IMR-90 (cell line): ENCODE data around the gene ZNF644. TPM values are rescaled to one million over a fixed set of nuclear protein-coding genes. Genes with fewer than 3 reads are reported as not detected.
"Not testable (repeated sequence)": the region's sequence is repeated elsewhere in the genome, so short reads cannot be mapped to it uniquely, and the experiment has no call there.

ENCODE experiments used
- ATAC-seq: fragments of 200-7000 bp; cut with Tn5 transposase; 2 replicates; pipeline ENCODE4 v1.9.1; 2020; ENCODE audit warnings: low read depth, mild to moderate bottlenecking, moderate library complexity
- BruUV-seq: library from RNA; stranded (reverse); fragments of 400-500 nt; replicated peaks from 2 replicates; lab custom pipeline; 2021; lab: Mats Ljungman, UMichigan
- CTCF ChIA-PET: fragments of 300-600 bp; formaldehyde crosslinking; extraction: SDS; loops from one replicate; lab custom pipeline; 2021; ENCODE audit warnings: antibody characterized with exemption; lab: Yijun Ruan, JAX
- POLR2A ChIA-PET: fragments of 300-600 bp; sonication (Branson Sonifier 250); formaldehyde crosslinking; loops from one replicate; lab custom pipeline; 2022; ENCODE audit warnings: antibody characterized with exemption; ENCODE audit not compliant: unreplicated experiment; lab: Charles Lee
- DNase-seq: peaks from one replicate; pipeline ENCODE4 v3.0.0; 2013
- H2AFZ ChIP-seq: replicated peaks from 2 replicates; pipeline ENCODE3; 2013; ENCODE audit warnings: low read length, mild to moderate bottlenecking; ENCODE audit not compliant: poor library complexity
- H2AK5ac ChIP-seq: 2 replicates; pipeline ENCODE4 v1.6.1; 2013; ENCODE audit warnings: low read depth, low read length, inconsistent platforms
- H2AK9ac ChIP-seq: replicated peaks from 2 replicates; pipeline ENCODE3; 2013; ENCODE audit warnings: mild to moderate bottlenecking, low read depth, low read length, moderate library complexity; ENCODE audit not compliant: poor library complexity
- H2BK120ac ChIP-seq: 2 replicates; pipeline ENCODE4 v1.6.1; 2013; ENCODE audit warnings: low read depth, low read length, inconsistent platforms
- H2BK15ac ChIP-seq: 3 replicates; pipeline ENCODE4 v1.6.1; 2013; ENCODE audit warnings: low read depth, low read length, inconsistent platforms
- H2BK20ac ChIP-seq: 2 replicates; pipeline ENCODE4 v1.6.1; 2013; ENCODE audit warnings: low read depth, mild to moderate bottlenecking, inconsistent platforms, low read length, moderate library complexity
- H2BK5ac ChIP-seq: 2 replicates; pipeline ENCODE4 v1.6.1; 2013; ENCODE audit warnings: mild to moderate bottlenecking, low read depth, low read length, inconsistent platforms; ENCODE audit not compliant: poor library complexity, severe bottlenecking
- H3K14ac ChIP-seq: replicated peaks from 2 replicates; pipeline ENCODE4 v1.6.1; 2013; ENCODE audit warnings: low read depth, low read length, inconsistent platforms
- H3K18ac ChIP-seq: 2 replicates; pipeline ENCODE4 v1.6.1; 2013; ENCODE audit warnings: low read depth, low read length, control low read depth
- H3K23ac ChIP-seq: 2 replicates; pipeline ENCODE4 v1.6.1; 2013; ENCODE audit warnings: low read depth, low read length, inconsistent platforms
- H3K27ac ChIP-seq: 2 replicates; pipeline ENCODE4 v1.5.1; 2013; ENCODE audit warnings: mild to moderate bottlenecking, control low read depth, low read length; ENCODE audit not compliant: insufficient read depth
- H3K27me3 ChIP-seq: 2 replicates; pipeline ENCODE4 v1.6.1; 2013; ENCODE audit warnings: low read length; ENCODE audit not compliant: control insufficient read depth, insufficient read depth
- H3K36me3 ChIP-seq: 2 replicates; pipeline ENCODE4 v1.6.1; 2013; ENCODE audit warnings: low read length, mixed read lengths; ENCODE audit not compliant: control insufficient read depth, insufficient read depth
- H3K4ac ChIP-seq: 2 replicates; pipeline ENCODE4 v1.6.1; 2013; ENCODE audit warnings: low read depth, low read length, inconsistent platforms
- H3K4me1 ChIP-seq: 2 replicates; pipeline ENCODE4 v1.6.1; 2013; ENCODE audit warnings: low read length, mixed read lengths; ENCODE audit not compliant: control insufficient read depth, insufficient read depth
- H3K4me2 ChIP-seq: 2 replicates; pipeline ENCODE4 v1.6.1; 2013; ENCODE audit warnings: low read depth, mild to moderate bottlenecking, control low read depth, low read length, moderate library complexity
- H3K4me3 ChIP-seq: 2 replicates; pipeline ENCODE4 v1.5.1; 2013; ENCODE audit warnings: low read depth, mild to moderate bottlenecking, control low read depth, low read length, moderate library complexity; ENCODE audit not compliant: insufficient read depth
- H3K56ac ChIP-seq: 2 replicates; pipeline ENCODE4 v1.6.1; 2013; ENCODE audit warnings: low read length, inconsistent platforms; ENCODE audit not compliant: insufficient read depth; ENCODE audit errors: extremely low read depth
- H3K79me1 ChIP-seq, 2 experiments: 2 replicates each; pipeline ENCODE4 v1.6.1; 2013; ENCODE audit warnings: low read length in 2 of 2, inconsistent platforms in 1 of 2, low read depth in 1 of 2
- H3K9ac ChIP-seq: 2 replicates; pipeline ENCODE4 v1.6.1; 2013; ENCODE audit warnings: low read depth, low read length, control low read depth
- H3K9me1 ChIP-seq: 2 replicates; pipeline ENCODE4 v1.6.1; 2013; ENCODE audit warnings: low read length, inconsistent platforms; ENCODE audit not compliant: insufficient read depth
- H3K9me3 ChIP-seq: 2 replicates; pipeline ENCODE4 v1.6.1; 2013; ENCODE audit warnings: low read length; ENCODE audit not compliant: control insufficient read depth, insufficient read depth
- H4K20me1 ChIP-seq: 2 replicates; pipeline ENCODE4 v1.6.1; 2013; ENCODE audit warnings: low read length, inconsistent platforms; ENCODE audit not compliant: insufficient read depth
- H4K5ac ChIP-seq: 2 replicates; pipeline ENCODE4 v1.6.1; 2013; ENCODE audit warnings: mild to moderate bottlenecking, low read depth, low read length, control low read depth
- H4K8ac ChIP-seq, 2 experiments: 2 replicates each; pipeline ENCODE4 v1.6.1; 2013; ENCODE audit warnings: low read depth in 2 of 2, low read length in 2 of 2, control low read depth in 1 of 2, inconsistent platforms in 1 of 2
- H4K91ac ChIP-seq: 2 replicates; pipeline ENCODE4 v1.6.1; 2013; ENCODE audit warnings: low read depth, low read length, inconsistent platforms; ENCODE audit not compliant: insufficient read depth
- WGBS, 2 experiments: methylation state at CpG; one replicate each; pipeline versions ENCODE4 v1.1.5 to v1.1.7; 2013; ENCODE audit warnings: missing lambda C conversion rate in 2 of 2; ENCODE audit not compliant: insufficient read length in 1 of 2; ENCODE audit errors: extremely low coverage in 2 of 2; 5-methylcytosine and 5-hydroxymethylcytosine counted together
- dilution Hi-C: fragments of 300-500 bp; cut with HindIII; formaldehyde crosslinking; loops from one replicate; pipeline ENCODE4 v1.14.3; 2018; ENCODE audit warnings: low sequenced_read_pairs; ENCODE audit not compliant: unreplicated experiment
- in situ Hi-C: fragments of 300-500 bp; cut with MboI; formaldehyde crosslinking; loops from 3 replicates; pipeline ENCODE4 v1.14.3; 2019; ENCODE audit warnings: low sequenced_read_pairs, inconsistent platforms, mixed read lengths
- intact Hi-C: fragments of 100-400 bp; cut with micrococcal nuclease; formaldehyde crosslinking; loops from 2 replicates; pipeline ENCODE4 v1.10.0; 2022
- polyA plus RNA-seq, 3 experiments: library from polyadenylated mRNA; depleted of rRNA; stranded (reverse); fragments of >200 nt; gene quantifications; 2 replicates each; pipeline ENCODE4 v1.2.3, GENCODE V29; 2012; ENCODE audit warnings: low replicate concordance in 1 of 3
- total RNA-seq: library from RNA; depleted of rRNA; stranded (reverse); fragments of >200 nt; gene quantifications from 2 replicates; pipeline ENCODE4 v1.2.3, GENCODE V29; 2012

Gene ZNF644
- total and polyA plus RNA-seq, 2 of the 4 experiments (the other 2 are of a cell fraction), result 9.0 to 45.3 TPM

- peaks cover 14% of the 10 kb centered on the region; the same call in 1 of the 2 replicates for H4K20me1 ChIP-seq
- H3K4me2 ChIP-seq, H3K9ac ChIP-seq, H2AK9ac ChIP-seq, H4K5ac ChIP-seq, H3K27me3 ChIP-seq, H3K4ac ChIP-seq, H2BK15ac ChIP-seq, H4K8ac ChIP-seq, in situ Hi-C loops, H3K9me3 ChIP-seq, H3K36me3 ChIP-seq, dilution Hi-C loops, BruUV-seq, H3K27ac ChIP-seq, H3K23ac ChIP-seq, H3K9me1 ChIP-seq, H2AFZ ChIP-seq, DNase-seq, CTCF ChIA-PET, ATAC-seq, H3K14ac ChIP-seq, H4K91ac ChIP-seq, H3K56ac ChIP-seq, H3K4me3 ChIP-seq, H2BK120ac ChIP-seq, H2BK20ac ChIP-seq, H2BK5ac ChIP-seq, POLR2A ChIA-PET, H2AK5ac ChIP-seq, H3K18ac ChIP-seq: not testable (repeated sequence)
- peaks cover 13% of the 10 kb centered on the region for H3K4me1 ChIP-seq
- 100% methylated on average over 1 of the region's 5 CpGs; no CpG with 5 or more reads in 1 of the 2 experiments for WGBS, 2 experiments
- H3K79me1 ChIP-seq, result peaks cover 7 to 39% of the 10 kb centered on the region in 2 experiments; a peak in 3 of 4 replicates
- intact Hi-C loops, result loop anchor here (5.0 kb wide), 1 partner anchor 95 kb away; the partner anchor contains the start of gene ZNF644
Measured at GRCh38 chr1:90927674-90928073, 94.2 kb downstream of the ZNF644 start.
